Measurements from ENCODE around the gene WDR86. TPM values are rescaled to one million over a fixed set of nuclear protein-coding genes. Genes with fewer than 3 reads are reported as not detected.

WDR86 gene
- total and polyA plus RNA-seq, 4 donors: 0.18 to 4.4 (median 2.8) TPM; not detected in 1

DNA sequence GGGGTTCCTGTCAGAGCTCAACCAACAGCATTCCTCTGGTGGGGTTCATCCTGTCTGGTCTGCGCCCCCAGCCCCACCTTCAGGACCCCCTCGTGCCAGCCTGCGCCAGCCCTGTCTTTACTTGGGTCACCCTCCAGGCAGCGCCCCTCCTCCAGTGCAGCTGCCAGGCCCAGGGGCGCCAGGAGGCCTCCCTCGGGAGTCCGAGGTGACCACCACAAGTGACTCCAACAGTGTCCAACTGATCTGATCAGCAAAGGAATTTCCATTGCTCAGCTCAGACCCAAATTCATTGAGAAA lies 10.6 kb downstream of the WDR86 start:
- Histone ChIP-seq H3K4me1 (ENCODE audit: control insufficient read depth in 1 of 2, insufficient read depth in 2 of 2, low read length in 2 of 2) (no peaks in the 10 kb centered on the region), H3K4me3 (ENCODE audit: low read length in 2 of 2) (no peak overlapping the region), H3K36me3 (ENCODE audit: control insufficient read depth in 1 of 2, insufficient read depth in 2 of 2, low read length in 1 of 2) (no peaks in the 10 kb centered on the region), H3K27me3 (ENCODE audit: control insufficient read depth in 1 of 2, insufficient read depth in 2 of 2, low read length in 1 of 2) (no peaks in the 10 kb centered on the region), H3K9me3 (ENCODE audit: control insufficient read depth, low read length) (no peaks in the 10 kb centered on the region), H3K27ac (ENCODE audit: low read depth in 1 of 2, low read length in 2 of 2) (no peak overlapping the region)
- ATAC-seq (ENCODE audit: low FRiP score) (no peak), DNase-seq (no peak)
- intact Hi-C loops (cut with DNase I): no loop called here
- WGBS, 2 donors: 88% methylated on average over 7 of the region's 7 CpGs

DNA sequence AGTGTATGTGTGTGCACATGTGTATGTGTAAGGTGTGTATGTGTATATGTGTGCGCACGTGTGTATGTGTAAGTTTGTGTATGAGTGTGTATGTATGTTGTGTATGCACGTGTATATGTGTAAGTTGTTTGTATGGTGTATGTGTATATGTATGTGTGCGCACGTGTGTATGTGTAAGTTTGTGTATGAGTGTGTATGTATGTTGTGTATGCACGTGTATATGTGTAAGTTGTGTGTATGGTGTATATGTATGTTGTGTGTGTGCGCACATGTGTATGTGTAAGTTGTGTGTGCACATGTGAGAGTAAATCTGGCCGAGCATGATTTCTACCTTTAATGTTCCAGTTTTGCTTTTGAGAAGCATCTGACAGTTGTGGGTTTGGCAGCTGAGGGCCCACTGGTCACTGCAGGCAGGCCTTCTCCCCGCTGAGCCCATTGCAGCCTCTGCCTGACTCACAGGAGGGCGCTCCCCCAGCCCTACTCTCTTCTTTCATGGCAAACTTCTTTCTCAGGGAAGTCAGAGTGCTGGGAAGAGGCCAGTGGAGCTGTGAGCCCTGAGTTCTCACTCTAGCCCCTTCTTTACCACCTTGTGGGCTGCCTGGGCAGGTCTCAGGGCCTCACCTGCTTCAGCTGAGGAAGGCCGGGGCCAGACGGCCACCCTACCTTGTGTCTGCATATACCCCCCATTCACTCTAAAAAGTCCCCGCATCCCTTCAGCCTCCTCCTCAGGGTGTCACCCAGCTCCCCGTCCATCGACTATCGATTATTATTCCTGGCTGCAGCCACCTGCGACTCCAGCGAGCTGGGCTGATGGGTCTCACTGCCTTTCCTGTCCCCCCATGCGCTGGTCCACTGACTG lies 11.2 kb downstream of the WDR86 start:
- no peak overlapping the region for H3K4me3 ChIP-seq (ENCODE audit: low read length in 2 of 2)
- H3K4me1 ChIP-seq (ENCODE audit: control insufficient read depth in 1 of 2, insufficient read depth in 2 of 2, low read length in 2 of 2): no peaks in the 10 kb centered on the region
- H3K9me3 ChIP-seq (ENCODE audit: control insufficient read depth, low read length): no peaks in the 10 kb centered on the region
- ATAC-seq (ENCODE audit: low FRiP score) (no peak), DNase-seq (no peak)
- no peak overlapping the region for H3K27ac ChIP-seq (ENCODE audit: low read depth in 1 of 2, low read length in 2 of 2)
- no peaks in the 10 kb centered on the region for H3K36me3 ChIP-seq (ENCODE audit: control insufficient read depth in 1 of 2, insufficient read depth in 2 of 2, low read length in 1 of 2)
- intact Hi-C loops (cut with DNase I): no loop called here
- 89 to 92% methylated on average over 19 of the region's 19 CpGs for WGBS, 2 donors
- no peaks in the 10 kb centered on the region for H3K27me3 ChIP-seq (ENCODE audit: control insufficient read depth in 1 of 2, insufficient read depth in 2 of 2, low read length in 1 of 2)

DNA sequence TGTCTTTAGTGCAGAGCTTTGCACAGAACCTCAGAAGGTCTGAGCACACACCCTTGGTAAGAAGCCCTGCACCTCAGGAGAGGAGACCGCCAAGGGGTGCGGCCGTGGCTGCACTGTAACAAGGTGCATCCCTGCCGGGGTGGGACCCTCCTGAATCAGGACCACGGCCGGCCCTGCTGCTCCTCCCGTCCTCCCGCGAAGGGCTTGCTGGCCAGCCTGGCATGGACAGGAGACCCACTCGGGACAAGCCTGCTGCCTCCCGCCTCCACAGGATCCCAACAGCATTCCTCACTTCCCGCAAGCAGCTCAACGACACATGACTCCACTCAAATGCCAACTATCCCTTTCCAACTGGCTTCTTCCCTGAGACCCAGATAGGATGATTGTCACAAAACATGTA lies 12.8 kb downstream of the WDR86 start:
- H3K4me1 ChIP-seq (ENCODE audit: control insufficient read depth in 1 of 2, insufficient read depth in 2 of 2, low read length in 2 of 2): no peaks in the 10 kb centered on the region
- no peaks in the 10 kb centered on the region for H3K27me3 ChIP-seq (ENCODE audit: control insufficient read depth in 1 of 2, insufficient read depth in 2 of 2, low read length in 1 of 2)
- no peak overlapping the region for H3K27ac ChIP-seq (ENCODE audit: low read depth in 1 of 2, low read length in 2 of 2)
- intact Hi-C loops (cut with DNase I): no loop called here
- WGBS, 2 donors: 89 to 91% methylated on average over 13 of the region's 13 CpGs
- no peak overlapping the region for H3K4me3 ChIP-seq (ENCODE audit: low read length in 2 of 2)
- H3K36me3 ChIP-seq (ENCODE audit: control insufficient read depth in 1 of 2, insufficient read depth in 2 of 2, low read length in 1 of 2): no peaks in the 10 kb centered on the region
- H3K9me3 ChIP-seq (ENCODE audit: control insufficient read depth, low read length): no peaks in the 10 kb centered on the region
- DNase-seq (no peak), ATAC-seq (ENCODE audit: low FRiP score) (no peak)

DNA sequence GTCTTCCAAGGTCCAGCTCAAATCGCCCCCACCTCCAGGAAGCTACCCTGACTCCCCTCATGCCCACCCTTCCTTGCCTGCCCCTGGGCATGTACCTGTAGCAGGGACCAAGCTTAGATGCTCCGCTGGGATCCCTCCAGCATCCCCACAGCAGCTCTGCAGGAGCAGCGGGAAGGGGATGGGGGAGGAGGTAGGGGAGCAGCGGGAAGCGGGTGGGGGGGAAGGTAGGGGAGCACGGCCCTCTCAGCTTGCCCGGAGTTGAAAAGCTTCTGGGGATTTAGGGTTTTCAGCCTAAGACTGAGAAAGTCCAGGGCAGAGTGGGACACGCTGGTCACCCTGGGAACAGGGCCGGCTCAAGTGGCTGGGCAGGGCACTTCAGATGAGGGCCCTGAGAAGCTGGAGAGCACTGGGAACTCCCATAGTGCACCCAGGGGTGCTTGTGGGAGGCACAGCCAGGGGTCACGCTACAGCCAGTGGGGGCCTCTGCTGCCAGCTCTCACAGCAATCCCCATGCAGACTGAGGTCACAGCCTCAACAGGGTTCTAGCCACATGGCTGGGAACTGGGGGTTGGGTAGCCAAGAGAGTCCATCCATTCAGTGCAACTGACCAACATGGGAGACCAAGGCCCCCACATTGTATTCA lies 13.4 kb downstream of the WDR86 start:
- intact Hi-C loops (cut with DNase I): no loop called here
- WGBS, 2 donors: 92 to 94% methylated on average over 10 of the region's 10 CpGs
- no peaks in the 10 kb centered on the region for H3K36me3 ChIP-seq (ENCODE audit: control insufficient read depth in 1 of 2, insufficient read depth in 2 of 2, low read length in 1 of 2)
- DNase-seq: peak; percentile 43 to 53
- ATAC-seq (ENCODE audit: low FRiP score): no peak
- no peak overlapping the region for H3K27ac ChIP-seq (ENCODE audit: low read depth in 1 of 2, low read length in 2 of 2)
- H3K27me3 ChIP-seq (ENCODE audit: control insufficient read depth in 1 of 2, insufficient read depth in 2 of 2, low read length in 1 of 2): no peaks in the 10 kb centered on the region
- H3K4me3 ChIP-seq (ENCODE audit: low read length in 2 of 2): no peak overlapping the region
- H3K9me3 ChIP-seq (ENCODE audit: control insufficient read depth, low read length): no peaks in the 10 kb centered on the region
- H3K4me1 ChIP-seq (ENCODE audit: control insufficient read depth in 1 of 2, insufficient read depth in 2 of 2, low read length in 2 of 2): no peaks in the 10 kb centered on the region

DNA sequence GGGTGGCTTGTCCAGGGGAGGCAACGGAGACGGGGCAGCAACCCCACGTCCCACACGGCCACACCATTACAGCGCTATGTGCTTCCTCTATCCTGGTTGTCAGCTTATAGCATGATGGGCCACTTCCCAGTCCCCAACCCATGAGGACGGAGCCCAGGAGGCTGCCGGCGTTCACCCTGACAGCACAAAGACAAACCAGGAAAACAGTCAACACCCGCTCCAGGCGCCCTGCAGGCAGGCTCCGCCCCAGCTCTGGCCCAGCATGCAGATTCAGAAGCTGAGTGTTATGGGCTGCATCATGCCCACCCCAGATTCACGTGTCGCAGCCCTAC lies 14.8 kb downstream of the WDR86 start:
- ATAC-seq (ENCODE audit: low FRiP score) (no peak), DNase-seq (peak in 1 of 2 donors; percentile 27)
- Histone ChIP-seq H3K9me3 (ENCODE audit: control insufficient read depth, low read length) (no peaks in the 10 kb centered on the region), H3K27ac (ENCODE audit: low read depth in 1 of 2, low read length in 2 of 2) (no peak overlapping the region), H3K4me3 (ENCODE audit: low read length in 2 of 2) (no peak overlapping the region), H3K36me3 (ENCODE audit: control insufficient read depth in 1 of 2, insufficient read depth in 2 of 2, low read length in 1 of 2) (no peaks in the 10 kb centered on the region), H3K27me3 (ENCODE audit: control insufficient read depth in 1 of 2, insufficient read depth in 2 of 2, low read length in 1 of 2) (no peaks in the 10 kb centered on the region), H3K4me1 (ENCODE audit: control insufficient read depth in 1 of 2, insufficient read depth in 2 of 2, low read length in 2 of 2) (no peaks in the 10 kb centered on the region)
- 92 to 93% methylated on average over 13 of the region's 13 CpGs for WGBS, 2 donors
- intact Hi-C loops (cut with DNase I): no loop called here

DNA sequence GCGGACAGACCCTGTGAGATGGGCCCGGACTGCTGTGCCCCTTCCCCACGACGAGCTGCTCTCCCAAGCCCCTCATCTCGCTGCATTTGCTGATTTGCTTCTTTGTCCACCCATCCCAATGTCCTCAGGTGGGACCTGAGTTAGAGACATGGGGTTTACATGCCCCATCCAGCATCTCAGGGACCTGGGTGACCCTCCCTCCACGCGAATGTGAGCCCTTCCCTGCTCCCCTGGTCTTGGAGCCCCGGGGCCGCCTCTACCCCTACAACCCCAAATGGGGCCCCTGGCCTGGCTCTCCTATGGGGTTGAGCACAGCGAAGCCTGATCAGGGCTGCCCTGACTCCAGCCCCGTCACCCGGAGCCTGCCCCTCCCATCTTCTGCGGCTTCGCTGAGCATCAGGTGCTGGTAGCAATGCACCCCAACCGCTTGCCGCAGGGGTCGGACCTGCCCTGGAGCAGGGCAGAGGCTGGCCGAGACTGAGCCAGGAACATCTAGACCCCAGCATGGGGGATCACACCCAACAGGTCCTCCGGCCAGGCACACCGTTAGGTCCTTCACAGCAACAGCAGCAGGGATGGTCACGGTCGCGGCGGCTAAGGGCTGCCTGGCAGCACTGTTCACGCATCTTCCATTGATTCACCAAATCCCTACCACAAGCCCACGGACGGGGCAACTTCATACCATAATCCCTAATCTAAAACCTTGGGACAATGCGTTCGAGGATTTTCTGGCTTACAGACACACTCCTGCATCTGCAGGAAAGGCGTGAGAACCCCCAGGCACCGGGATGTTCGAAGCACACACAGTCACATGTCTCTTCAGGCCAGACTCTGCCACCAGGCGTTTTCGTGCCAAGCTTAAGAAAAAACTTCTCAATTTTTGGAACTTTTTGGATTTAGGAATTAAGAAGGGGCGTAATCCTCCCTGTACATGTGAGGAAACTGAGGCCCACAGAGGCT lies 15.5 kb downstream of the WDR86 start:
- no peaks in the 10 kb centered on the region for H3K27me3 ChIP-seq (ENCODE audit: control insufficient read depth in 1 of 2, insufficient read depth in 2 of 2, low read length in 1 of 2)
- intact Hi-C loops (cut with DNase I): no loop called here
- H3K9me3 ChIP-seq (ENCODE audit: control insufficient read depth, low read length): no peaks in the 10 kb centered on the region
- H3K36me3 ChIP-seq (ENCODE audit: control insufficient read depth in 1 of 2, insufficient read depth in 2 of 2, low read length in 1 of 2): no peaks in the 10 kb centered on the region
- no peak for ATAC-seq (ENCODE audit: low FRiP score)
- DNase-seq: peak in 1 of 2 donors; percentile 26
- H3K4me3 ChIP-seq (ENCODE audit: low read length in 2 of 2): no peak overlapping the region
- no peaks in the 10 kb centered on the region for H3K4me1 ChIP-seq (ENCODE audit: control insufficient read depth in 1 of 2, insufficient read depth in 2 of 2, low read length in 2 of 2)
- no peak overlapping the region for H3K27ac ChIP-seq (ENCODE audit: low read depth in 1 of 2, low read length in 2 of 2)
- WGBS, 2 donors: 93 to 94% methylated on average over 35 of the region's 35 CpGs

DNA sequence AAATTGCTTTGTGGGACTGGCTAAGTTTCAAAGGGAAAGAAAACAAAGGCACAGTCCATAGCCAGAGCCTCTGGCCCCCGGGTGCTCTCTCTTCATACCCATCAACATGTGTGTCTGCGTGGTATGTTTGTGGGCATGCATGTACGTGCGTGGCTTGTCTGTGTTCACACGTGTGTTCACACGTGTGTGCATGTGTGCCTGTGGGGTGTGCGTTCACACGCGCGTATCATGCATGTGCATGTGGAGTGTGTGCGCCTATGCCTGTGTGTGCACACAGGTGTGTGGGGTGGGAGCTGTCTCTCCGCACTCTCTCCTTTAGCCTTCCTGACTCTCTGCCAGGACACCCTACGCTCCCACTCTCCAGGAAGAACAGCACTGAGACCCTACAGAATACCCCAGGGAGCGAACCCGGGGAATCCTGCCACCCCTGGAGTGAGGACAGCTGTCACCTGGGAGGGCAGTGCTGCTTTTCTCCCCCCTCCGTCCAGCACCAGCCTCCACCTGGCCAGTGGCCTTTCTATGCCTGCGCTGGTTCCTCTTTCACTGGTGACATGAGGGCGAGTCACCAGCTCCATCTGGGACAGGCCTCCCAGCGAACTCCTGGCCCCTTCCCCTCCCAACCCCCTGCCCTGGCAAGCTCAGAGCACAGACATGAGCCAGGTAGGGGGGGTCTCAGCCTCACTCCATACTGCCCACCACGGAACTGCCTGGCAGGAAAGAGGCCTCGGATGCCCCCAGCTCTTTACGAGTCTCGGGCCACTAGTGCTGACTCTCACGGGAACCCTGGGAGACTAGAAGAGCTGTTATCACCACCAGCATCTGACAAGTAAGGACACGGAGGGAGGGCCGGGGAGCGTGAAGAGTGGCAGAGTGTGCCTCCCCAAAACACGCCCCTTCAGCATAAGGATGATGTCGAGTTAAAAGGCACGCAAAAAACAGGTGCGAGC lies 16.5 kb downstream of the WDR86 start:
- 87% methylated on average over 31 of the region's 31 CpGs for WGBS, 2 donors
- intact Hi-C loops (cut with DNase I): no loop called here
- H3K4me1 ChIP-seq (ENCODE audit: control insufficient read depth in 1 of 2, insufficient read depth in 2 of 2, low read length in 2 of 2): no peaks in the 10 kb centered on the region
- DNase-seq (peak in 1 of 2 donors; percentile 38), ATAC-seq (ENCODE audit: low FRiP score) (no peak)
- H3K27ac ChIP-seq (ENCODE audit: low read depth in 1 of 2, low read length in 2 of 2): no peak overlapping the region
- no peaks in the 10 kb centered on the region for H3K36me3 ChIP-seq (ENCODE audit: control insufficient read depth in 1 of 2, insufficient read depth in 2 of 2, low read length in 1 of 2)
- no peak overlapping the region for H3K4me3 ChIP-seq (ENCODE audit: low read length in 2 of 2)
- no peaks in the 10 kb centered on the region for H3K27me3 ChIP-seq (ENCODE audit: control insufficient read depth in 1 of 2, insufficient read depth in 2 of 2, low read length in 1 of 2)
- H3K9me3 ChIP-seq (ENCODE audit: control insufficient read depth, low read length): no peaks in the 10 kb centered on the region

DNA sequence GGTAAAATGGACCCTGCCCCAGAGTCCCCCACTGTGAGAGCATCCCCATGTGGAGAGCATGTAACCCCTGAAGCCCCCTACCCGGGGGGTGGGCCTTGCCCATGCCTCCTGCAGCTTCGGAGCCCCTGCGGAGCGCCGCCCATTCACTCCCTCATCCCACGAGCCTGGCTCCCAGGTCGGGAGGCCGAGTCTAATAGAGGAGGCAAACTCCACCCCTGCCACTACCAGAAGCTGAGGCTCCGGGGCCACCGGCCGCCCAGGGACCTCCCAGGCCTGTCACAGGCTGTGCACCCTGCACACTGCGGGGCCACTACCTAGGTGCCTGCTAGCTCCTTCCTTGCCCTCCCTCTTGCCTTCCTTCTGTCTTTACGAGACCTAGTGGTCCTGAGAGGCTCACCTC lies 17.4 kb downstream of the WDR86 start:
- Histone ChIP-seq H3K4me3 (ENCODE audit: low read length in 2 of 2) (no peak overlapping the region), H3K27ac (ENCODE audit: low read depth in 1 of 2, low read length in 2 of 2) (no peak overlapping the region), H3K27me3 (ENCODE audit: control insufficient read depth in 1 of 2, insufficient read depth in 2 of 2, low read length in 1 of 2) (no peaks in the 10 kb centered on the region), H3K36me3 (ENCODE audit: control insufficient read depth in 1 of 2, insufficient read depth in 2 of 2, low read length in 1 of 2) (no peaks in the 10 kb centered on the region), H3K9me3 (ENCODE audit: control insufficient read depth, low read length) (no peaks in the 10 kb centered on the region), H3K4me1 (ENCODE audit: control insufficient read depth in 1 of 2, insufficient read depth in 2 of 2, low read length in 2 of 2) (no peaks in the 10 kb centered on the region)
- DNase-seq (peak in 1 of 2 donors; percentile 41), ATAC-seq (ENCODE audit: low FRiP score) (no peak)
- 88 to 92% methylated on average over 13 of the region's 13 CpGs for WGBS, 2 donors
- intact Hi-C loops (cut with DNase I): no loop called here

Measured in aorta (tissue), 5 donors.